ENCODE data around the gene WDFY4. TPM values are rescaled to one million over a fixed set of nuclear protein-coding genes. Genes with fewer than 3 reads are reported as not detected.
A peak's percentile ranks its signal among the peaks of the same experiment; 100 is the strongest.

The WDFY4 gene
- total and polyA plus RNA-seq, 2 experiments from 2014 or later = 0.14 TPM; not detected in 1

DNA sequence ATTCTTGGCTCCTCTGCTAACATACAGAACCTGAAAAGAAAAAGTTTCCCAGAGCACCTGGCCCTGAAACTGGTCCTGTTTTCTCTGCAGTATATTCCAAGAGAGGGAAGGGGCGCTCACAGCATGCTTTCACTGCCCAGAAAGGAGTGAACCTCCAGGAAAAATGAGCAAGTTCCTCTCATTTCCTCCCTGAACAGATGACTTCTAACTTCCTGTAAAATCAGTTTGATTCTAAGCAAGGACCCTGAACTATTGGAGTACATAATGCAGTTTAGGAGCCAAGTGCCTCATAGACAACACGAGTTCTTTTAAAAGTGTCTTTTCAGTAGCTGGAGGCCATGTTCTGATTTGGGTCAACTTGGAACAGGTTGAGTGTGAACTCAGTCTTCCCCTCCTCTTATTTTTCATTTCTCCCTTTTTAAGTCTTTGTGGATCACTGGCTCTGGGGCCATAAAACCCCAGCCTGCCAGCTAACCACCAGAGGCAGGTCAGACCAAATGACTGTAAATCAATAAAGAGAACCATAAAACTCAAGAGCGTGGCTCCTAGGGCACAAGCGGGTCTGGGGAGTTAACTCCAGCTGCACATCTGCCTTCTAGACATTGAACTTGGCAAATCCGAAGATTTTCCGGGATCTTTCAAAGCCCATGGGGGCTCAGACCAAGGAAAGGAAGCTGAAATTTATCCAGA lies 260.9 kb downstream of the WDFY4 start:
- H2AFZ ChIP-seq = 0 out of 2 replicates have a peak overlapping the region, but pooled peaks have one; percentile 56
- Mint-ChIP-seq H3K27ac (no peak overlapping the region), H3K4me1 (peaks cover 12% of the 10 kb centered on the region; the same call in 2 of the 3 replicates), H3K27me3 (ENCODE audit: insufficient read depth, low read depth, poor library complexity) (peaks cover 5% of the 10 kb centered on the region), H3K36me3 (ENCODE audit: low read depth) (no peaks in the 10 kb centered on the region), H3K4me3 (no peak overlapping the region), H3K9me3 (no peaks in the 10 kb centered on the region)
- H4K20me1 ChIP-seq (replicated peaks; ENCODE audit: insufficient read depth) = no peaks in the 10 kb centered on the region
- TF ChIP-seq, protein P1, sequence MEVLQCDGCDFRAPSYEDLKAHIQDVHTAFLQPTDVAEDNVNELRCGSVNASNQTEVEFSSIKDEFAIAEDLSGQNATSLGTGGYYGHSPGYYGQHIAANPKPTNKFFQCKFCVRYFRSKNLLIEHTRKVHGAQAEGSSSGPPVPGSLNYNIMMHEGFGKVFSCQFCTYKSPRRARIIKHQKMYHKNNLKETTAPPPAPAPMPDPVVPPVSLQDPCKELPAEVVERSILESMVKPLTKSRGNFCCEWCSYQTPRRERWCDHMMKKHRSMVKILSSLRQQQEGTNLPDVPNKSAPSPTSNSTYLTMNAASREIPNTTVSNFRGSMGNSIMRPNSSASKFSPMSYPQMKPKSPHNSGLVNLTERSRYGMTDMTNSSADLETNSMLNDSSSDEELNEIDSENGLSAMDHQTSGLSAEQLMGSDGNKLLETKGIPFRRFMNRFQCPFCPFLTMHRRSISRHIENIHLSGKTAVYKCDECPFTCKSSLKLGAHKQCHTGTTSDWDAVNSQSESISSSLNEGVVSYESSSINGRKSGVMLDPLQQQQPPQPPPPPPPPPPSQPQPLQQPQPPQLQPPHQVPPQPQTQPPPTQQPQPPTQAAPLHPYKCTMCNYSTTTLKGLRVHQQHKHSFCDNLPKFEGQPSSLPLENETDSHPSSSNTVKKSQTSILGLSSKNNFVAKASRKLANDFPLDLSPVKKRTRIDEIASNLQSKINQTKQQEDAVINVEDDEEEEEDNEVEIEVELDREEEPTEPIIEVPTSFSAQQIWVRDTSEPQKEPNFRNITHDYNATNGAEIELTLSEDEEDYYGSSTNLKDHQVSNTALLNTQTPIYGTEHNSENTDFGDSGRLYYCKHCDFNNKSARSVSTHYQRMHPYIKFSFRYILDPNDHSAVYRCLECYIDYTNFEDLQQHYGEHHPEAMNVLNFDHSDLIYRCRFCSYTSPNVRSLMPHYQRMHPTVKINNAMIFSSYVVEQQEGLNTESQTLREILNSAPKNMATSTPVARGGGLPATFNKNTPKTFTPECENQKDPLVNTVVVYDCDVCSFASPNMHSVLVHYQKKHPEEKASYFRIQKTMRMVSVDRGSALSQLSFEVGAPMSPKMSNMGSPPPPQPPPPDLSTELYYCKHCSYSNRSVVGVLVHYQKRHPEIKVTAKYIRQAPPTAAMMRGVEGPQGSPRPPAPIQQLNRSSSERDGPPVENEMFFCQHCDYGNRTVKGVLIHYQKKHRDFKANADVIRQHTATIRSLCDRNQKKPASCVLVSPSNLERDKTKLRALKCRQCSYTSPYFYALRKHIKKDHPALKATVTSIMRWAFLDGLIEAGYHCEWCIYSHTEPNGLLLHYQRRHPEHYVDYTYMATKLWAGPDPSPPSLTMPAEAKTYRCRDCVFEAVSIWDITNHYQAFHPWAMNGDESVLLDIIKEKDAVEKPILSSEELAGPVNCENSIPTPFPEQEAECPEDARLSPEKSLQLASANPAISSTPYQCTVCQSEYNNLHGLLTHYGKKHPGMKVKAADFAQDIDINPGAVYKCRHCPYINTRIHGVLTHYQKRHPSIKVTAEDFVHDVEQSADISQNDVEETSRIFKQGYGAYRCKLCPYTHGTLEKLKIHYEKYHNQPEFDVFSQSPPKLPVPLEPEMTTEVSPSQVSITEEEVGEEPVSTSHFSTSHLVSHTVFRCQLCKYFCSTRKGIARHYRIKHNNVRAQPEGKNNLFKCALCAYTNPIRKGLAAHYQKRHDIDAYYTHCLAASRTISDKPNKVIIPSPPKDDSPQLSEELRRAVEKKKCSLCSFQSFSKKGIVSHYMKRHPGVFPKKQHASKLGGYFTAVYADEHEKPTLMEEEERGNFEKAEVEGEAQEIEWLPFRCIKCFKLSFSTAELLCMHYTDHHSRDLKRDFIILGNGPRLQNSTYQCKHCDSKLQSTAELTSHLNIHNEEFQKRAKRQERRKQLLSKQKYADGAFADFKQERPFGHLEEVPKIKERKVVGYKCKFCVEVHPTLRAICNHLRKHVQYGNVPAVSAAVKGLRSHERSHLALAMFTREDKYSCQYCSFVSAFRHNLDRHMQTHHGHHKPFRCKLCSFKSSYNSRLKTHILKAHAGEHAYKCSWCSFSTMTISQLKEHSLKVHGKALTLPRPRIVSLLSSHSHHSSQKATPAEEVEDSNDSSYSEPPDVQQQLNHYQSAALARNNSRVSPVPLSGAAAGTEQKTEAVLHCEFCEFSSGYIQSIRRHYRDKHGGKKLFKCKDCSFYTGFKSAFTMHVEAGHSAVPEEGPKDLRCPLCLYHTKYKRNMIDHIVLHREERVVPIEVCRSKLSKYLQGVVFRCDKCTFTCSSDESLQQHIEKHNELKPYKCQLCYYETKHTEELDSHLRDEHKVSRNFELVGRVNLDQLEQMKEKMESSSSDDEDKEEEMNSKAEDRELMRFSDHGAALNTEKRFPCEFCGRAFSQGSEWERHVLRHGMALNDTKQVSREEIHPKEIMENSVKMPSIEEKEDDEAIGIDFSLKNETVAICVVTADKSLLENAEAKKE (CRISPR knock-in tag; IDR thresholded peaks at IDR 0.05) = no peak
- TF ChIP-seq STAT1 (IDR thresholded peaks at IDR 0.05; ENCODE audit: unreplicated experiment) (no peak), NANOG (IDR thresholded peaks at IDR 0.05; ENCODE audit: borderline replicate concordance) (no peak)
- TF ChIP-seq, protein P2, sequence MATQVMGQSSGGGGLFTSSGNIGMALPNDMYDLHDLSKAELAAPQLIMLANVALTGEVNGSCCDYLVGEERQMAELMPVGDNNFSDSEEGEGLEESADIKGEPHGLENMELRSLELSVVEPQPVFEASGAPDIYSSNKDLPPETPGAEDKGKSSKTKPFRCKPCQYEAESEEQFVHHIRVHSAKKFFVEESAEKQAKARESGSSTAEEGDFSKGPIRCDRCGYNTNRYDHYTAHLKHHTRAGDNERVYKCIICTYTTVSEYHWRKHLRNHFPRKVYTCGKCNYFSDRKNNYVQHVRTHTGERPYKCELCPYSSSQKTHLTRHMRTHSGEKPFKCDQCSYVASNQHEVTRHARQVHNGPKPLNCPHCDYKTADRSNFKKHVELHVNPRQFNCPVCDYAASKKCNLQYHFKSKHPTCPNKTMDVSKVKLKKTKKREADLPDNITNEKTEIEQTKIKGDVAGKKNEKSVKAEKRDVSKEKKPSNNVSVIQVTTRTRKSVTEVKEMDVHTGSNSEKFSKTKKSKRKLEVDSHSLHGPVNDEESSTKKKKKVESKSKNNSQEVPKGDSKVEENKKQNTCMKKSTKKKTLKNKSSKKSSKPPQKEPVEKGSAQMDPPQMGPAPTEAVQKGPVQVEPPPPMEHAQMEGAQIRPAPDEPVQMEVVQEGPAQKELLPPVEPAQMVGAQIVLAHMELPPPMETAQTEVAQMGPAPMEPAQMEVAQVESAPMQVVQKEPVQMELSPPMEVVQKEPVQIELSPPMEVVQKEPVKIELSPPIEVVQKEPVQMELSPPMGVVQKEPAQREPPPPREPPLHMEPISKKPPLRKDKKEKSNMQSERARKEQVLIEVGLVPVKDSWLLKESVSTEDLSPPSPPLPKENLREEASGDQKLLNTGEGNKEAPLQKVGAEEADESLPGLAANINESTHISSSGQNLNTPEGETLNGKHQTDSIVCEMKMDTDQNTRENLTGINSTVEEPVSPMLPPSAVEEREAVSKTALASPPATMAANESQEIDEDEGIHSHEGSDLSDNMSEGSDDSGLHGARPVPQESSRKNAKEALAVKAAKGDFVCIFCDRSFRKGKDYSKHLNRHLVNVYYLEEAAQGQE (IDR thresholded peaks at IDR 0.05; ENCODE audit: unreplicated experiment) = no peak
- no peaks in the 10 kb centered on the region for H3K4me1 ChIP-seq (ENCODE audit: insufficient read depth)
- no peaks in the 10 kb centered on the region for H3F3A ChIP-seq (replicated peaks; ENCODE audit: low read depth)
- no peaks in the 10 kb centered on the region for H3K79me2 ChIP-seq (replicated peaks; ENCODE audit: insufficient read depth)
- H3K27me3 ChIP-seq (ENCODE audit: insufficient read depth) = no peaks in the 10 kb centered on the region
- DNase-seq (ENCODE audit: low spot score) (no peak), ATAC-seq (no peak)
- H3K4me2 ChIP-seq = no peak overlapping the region
- no peak overlapping the region for H3K4me3 ChIP-seq
- H3K27ac ChIP-seq (ENCODE audit: low read depth) = no peak overlapping the region
- no peaks in the 10 kb centered on the region for H3K36me3 ChIP-seq (ENCODE audit: insufficient read depth)
- no peaks in the 10 kb centered on the region for H3K9me2 ChIP-seq (ENCODE audit: insufficient read depth)
